GM19099 (cell line): ENCODE data around the gene SLC24A3.

Experiments
- POLR2A ChIP-seq: IDR thresholded peaks from 3 replicates; pipeline ENCODE4 v1.6.1; 2011; ENCODE audit warnings: low read depth; ENCODE audit not compliant: insufficient read length; ENCODE audit errors: extremely low read depth

The SLC24A3 gene

GRCh38 chr20:19760371-19760721, 547.9 kb downstream of the SLC24A3 start:
- no peak for TF ChIP-seq POLR2A

GRCh38 chr20:19761326-19761725, 548.9 kb downstream of the SLC24A3 start:
- no peak for TF ChIP-seq POLR2A

- no peak for TF ChIP-seq POLR2A
Observed at GRCh38 chr20:19761841-19762240, 549.4 kb downstream of the SLC24A3 start.

- no peak for TF ChIP-seq POLR2A
Observed at GRCh38 chr20:19764207-19764606, 551.8 kb downstream of the SLC24A3 start.

- no peak for TF ChIP-seq POLR2A
Observed at GRCh38 chr20:19765266-19765665, 552.8 kb downstream of the SLC24A3 start.

- TF ChIP-seq POLR2A: no peak
Observed at GRCh38 chr20:19765913-19766312, 553.5 kb downstream of the SLC24A3 start.

GRCh38 chr20:19767070-19767469, 554.6 kb downstream of the SLC24A3 start:
- no peak for TF ChIP-seq POLR2A

GRCh38 chr20:19768325-19768842, 555.9 kb downstream of the SLC24A3 start:
- no peak for TF ChIP-seq POLR2A

GRCh38 chr20:19769507-19769906, 557.1 kb downstream of the SLC24A3 start:
- TF ChIP-seq POLR2A: no peak

- no peak for TF ChIP-seq POLR2A
Observed at GRCh38 chr20:19770375-19770774, 557.9 kb downstream of the SLC24A3 start.

- no peak for TF ChIP-seq POLR2A
Observed at GRCh38 chr20:19771031-19771430, 558.6 kb downstream of the SLC24A3 start.
